GM12873 (cell line): ENCODE data around the gene ATG16L2.

Source experiments
- TF ChIP-seq, protein P1 (sequence below): IDR thresholded peaks from 2 replicates; pipeline ENCODE4 v1.5.1; 2012; ENCODE audit warnings: low read depth, mild to moderate bottlenecking, moderate library complexity, low read length, control low read depth; ENCODE audit not compliant: insufficient read depth; ENCODE audit errors: missing control alignments

The ATG16L2 gene

DNA sequence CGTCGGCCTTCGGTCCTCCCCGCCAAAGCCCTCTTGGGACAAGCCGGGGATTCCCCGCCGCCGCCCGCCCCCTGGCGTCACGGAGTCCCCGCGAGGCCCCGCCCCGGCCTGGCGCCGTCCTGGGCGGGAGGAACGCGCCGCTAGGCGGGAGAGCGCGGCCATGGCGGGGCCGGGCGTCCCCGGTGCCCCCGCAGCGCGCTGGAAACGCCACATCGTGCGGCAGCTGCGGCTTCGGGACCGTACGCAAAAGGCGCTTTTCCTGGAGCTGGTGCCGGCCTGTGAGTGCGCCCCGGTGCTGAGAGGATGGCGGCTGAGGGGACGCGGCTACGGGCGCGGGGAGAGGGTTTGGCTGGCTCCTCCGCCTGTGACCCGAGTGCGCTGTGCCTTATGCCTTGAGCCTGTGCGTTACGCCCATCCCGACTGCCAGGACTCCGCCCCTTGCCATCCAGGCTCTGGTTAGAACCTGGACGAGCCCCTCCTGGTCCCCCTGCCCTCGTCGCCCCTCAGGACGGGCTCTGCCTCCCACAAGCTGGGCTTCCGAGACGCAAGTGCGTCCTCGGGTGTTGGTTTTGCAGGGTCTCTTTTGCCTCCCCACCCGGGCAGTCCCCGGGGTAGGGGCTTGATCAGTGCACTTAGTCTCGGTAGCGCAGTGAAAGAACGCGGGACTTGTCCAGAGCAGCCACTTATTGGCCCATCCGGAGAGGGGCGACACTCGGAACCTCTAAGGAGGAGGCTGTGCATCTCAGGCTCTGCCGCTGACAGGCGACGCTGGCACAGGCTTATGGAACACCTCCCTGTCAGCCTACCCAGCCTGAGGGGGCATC, at the start of gene ATG16L2:
TSS of gene ATG16L2 (plus strand) at position 126 of the 824 bp plus-strand sequence. CDS start at position 161, 35 bp downstream.
- TF ChIP-seq, protein P1, sequence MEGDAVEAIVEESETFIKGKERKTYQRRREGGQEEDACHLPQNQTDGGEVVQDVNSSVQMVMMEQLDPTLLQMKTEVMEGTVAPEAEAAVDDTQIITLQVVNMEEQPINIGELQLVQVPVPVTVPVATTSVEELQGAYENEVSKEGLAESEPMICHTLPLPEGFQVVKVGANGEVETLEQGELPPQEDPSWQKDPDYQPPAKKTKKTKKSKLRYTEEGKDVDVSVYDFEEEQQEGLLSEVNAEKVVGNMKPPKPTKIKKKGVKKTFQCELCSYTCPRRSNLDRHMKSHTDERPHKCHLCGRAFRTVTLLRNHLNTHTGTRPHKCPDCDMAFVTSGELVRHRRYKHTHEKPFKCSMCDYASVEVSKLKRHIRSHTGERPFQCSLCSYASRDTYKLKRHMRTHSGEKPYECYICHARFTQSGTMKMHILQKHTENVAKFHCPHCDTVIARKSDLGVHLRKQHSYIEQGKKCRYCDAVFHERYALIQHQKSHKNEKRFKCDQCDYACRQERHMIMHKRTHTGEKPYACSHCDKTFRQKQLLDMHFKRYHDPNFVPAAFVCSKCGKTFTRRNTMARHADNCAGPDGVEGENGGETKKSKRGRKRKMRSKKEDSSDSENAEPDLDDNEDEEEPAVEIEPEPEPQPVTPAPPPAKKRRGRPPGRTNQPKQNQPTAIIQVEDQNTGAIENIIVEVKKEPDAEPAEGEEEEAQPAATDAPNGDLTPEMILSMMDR: peak; percentile 27

- TF ChIP-seq, protein P1: no peak
These were observed 49.7 kb upstream of the ATG16L2 start for GRCh38 chr11:72764503-72764902.

- TF ChIP-seq, protein P1: no peak
These were observed 47.9 kb upstream of the ATG16L2 start for GRCh38 chr11:72766152-72766902.

GRCh38 chr11:72767203-72768062, 46.8 kb upstream of the ATG16L2 start:
- TF ChIP-seq, protein P1: no peak

GRCh38 chr11:72768581-72768980, 45.6 kb upstream of the ATG16L2 start:
- TF ChIP-seq, protein P1: no peak

DNA sequence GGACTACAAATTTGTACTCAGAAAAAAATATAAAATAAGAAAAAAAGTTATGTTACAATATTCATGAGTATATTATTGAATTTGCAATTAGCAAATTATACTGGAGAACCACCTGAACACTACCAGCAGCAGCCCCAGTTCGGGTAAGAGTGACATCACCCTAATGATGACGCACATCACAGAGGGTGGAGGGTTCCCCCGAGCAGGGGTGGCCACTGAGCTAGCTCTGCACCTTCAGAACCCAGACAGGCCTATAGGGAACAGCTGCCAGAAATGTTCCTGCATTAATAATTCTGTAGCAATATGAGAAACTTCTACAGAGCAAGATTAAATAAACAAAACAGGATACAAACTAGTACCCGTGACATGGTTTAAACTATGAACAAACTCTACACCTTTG, 44.5 kb upstream of the ATG16L2 start:
- TF ChIP-seq, protein P1: no peak
